Right renal cortex interstitium (tissue), 3 donors: ENCODE results near the gene NDFIP1. TPM values are rescaled to one million over a fixed set of nuclear protein-coding genes. Genes with fewer than 3 reads are reported as not detected.
"Not testable (repeated sequence)": the region's sequence is repeated elsewhere in the genome, so short reads cannot be mapped to it uniquely, and the experiment has no call there.

Experiments
- DNase-seq, 3 donors: peaks; one replicate each; pipeline ENCODE4 v3.0.0-alpha.2; 2013; ENCODE audit warnings: low read depth in 3 of 3, low spot score in 2 of 3
- polyA plus RNA-seq, 3 donors: library from polyadenylated mRNA; unstranded; fragments of 120-200 nt; gene quantifications; one replicate each; pipeline ENCODE4 v1.2.1, GENCODE V29; 2013; ENCODE audit not compliant: insufficient read length in 3 of 3

Gene NDFIP1
- polyA plus RNA-seq, 3 donors, result 135 to 146 (median 142) TPM

- DNase-seq, result no peak
Measured at GRCh38 chr5:142183561-142183960, 75.0 kb downstream of the NDFIP1 start.

GRCh38 chr5:142184988-142185387 is 76.4 kb downstream of the NDFIP1 start:
- DNase-seq, result no peak

DNA sequence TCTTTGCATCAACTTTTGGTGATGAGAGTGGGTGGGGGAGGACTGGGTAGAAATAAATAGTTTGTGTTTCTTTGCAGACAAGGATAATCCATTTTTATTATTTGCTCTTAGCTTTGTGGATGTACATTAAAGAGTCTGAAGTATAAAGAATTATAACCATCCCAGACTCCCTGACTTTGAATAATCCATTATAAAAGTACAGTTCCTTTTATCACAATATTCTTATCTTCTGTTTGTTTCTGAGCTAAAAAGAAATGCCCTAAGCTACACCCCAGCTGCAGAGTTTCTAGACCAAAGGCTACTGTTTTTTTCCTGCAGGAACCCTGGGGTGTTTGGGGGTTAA is 77.9 kb downstream of the NDFIP1 start:
- no peak for DNase-seq

GRCh38 chr5:142186857-142187594 is 78.4 kb downstream of the NDFIP1 start:
- no peak for DNase-seq

GRCh38 chr5:142188691-142189090 is 80.1 kb downstream of the NDFIP1 start:
- DNase-seq, result not testable (repeated sequence)

DNA sequence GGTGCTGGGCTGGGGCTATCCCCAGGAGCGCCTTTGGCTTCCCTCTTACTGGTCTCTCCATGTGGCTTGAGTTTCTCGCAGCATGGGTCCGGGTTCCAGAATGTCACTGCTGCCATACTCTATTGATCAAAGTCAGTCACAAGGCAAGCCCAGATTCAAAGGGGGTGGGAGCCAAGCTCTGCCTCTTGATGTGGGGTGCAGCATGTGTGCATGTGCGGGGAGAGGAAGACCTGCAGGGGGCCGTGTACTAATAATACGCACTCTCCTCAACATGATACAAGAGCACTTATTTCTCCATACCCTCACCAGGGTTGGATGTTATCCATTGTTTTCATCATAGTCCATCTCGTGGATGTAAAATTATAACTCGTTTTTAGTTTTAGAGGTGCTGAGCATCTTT is 81.2 kb downstream of the NDFIP1 start:
- DNase-seq, result no peak

DNA sequence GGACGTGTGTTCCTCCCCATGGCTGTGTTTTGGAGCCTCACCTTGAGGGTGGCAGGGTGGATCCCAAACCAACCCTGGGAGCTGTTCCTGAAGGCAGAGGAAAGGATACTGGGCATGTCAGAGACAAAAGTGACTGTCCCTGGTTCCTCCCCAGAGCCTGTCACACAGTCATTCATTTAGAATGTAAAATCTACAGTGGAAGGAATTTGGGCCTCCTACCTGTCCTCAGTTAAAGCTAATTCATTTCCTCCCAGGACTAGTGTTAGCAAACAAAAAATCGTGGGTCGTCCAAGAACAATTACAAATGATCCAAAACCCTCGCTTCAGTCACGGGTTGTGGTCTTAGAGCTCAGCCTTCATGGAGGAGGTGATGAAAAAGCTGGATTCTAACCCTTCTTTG is 83.2 kb downstream of the NDFIP1 start:
- DNase-seq, result no peak

DNA sequence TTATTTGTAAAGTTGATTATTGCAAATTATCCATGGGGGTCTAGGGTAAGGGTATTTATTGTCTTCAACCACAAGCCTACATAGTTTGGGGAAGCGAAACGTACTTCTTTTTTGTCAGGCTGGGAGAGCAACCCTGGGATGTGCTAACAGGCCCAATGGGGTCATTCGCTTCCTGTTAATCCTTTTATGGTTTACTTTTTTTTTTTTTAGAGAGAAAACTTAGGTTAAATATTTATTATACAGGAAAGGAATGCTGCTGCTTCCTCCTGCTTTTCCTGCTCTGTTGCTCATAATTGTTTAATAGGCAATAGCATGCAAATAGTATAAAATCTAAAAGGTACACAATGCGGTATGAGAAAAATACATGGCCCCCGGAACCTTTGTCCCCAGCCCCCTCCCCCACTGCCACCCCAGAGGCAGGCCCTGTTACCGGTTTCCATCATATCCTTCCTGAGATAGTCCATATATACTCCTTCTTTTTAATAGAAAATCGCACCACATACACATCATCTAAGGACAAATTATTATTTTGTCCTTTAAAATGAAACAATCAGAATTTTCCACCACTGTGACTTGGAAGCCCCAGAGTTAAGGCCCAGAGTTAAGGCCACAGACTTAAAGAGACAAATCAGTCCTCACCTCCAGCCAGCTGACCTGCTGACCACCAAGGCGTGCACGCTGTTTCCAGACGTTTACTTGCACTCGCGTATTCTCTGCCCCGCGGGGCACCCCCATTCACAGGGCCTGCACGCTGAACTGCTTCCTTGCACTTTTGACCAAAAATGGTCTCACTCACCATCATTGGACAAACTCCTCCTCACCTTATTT is 83.9 kb downstream of the NDFIP1 start:
- DNase-seq, result no peak

GRCh38 chr5:142193114-142193428 is 84.5 kb downstream of the NDFIP1 start:
- no peak for DNase-seq

- DNase-seq, result no peak
Measured at GRCh38 chr5:142197098-142197497, 88.5 kb downstream of the NDFIP1 start.

GRCh38 chr5:142197781-142198180 is 89.2 kb downstream of the NDFIP1 start:
- DNase-seq, result no peak

- DNase-seq, result no peak
Measured at GRCh38 chr5:142199388-142199787, 90.8 kb downstream of the NDFIP1 start.

GRCh38 chr5:142200387-142200786 is 91.8 kb downstream of the NDFIP1 start:
- no peak for DNase-seq

DNA sequence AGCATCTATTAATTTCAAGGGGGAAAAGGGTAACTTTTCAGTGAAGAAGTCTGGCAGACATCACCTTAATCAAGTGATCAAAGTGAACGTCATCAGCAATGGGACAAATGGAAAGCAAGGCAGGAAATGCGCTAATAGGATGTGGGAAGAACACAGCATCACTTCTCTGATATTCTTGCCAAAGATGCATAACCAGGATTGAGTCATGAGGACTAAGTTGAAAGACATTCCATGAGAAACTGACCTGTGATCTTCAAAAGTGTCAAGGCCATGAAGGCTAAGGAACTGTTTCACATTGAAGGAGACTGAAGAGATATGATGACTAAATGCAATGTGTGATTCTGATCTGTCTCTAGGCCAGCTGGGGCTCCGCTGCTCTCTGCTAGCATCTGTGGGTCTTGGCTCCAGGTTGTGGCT is 92.9 kb downstream of the NDFIP1 start:
- DNase-seq, result no peak

GRCh38 chr5:142202282-142202681 is 93.7 kb downstream of the NDFIP1 start:
- DNase-seq, result no peak

Other genes starting within 250 kb of the NDFIP1 start
- gene PCDH1, start 230.4 kb upstream of the NDFIP1 start, polyA plus RNA-seq, result 10 to 100 TPM; 26.6 to 27.6 (median 26.6) TPM
- 100 to 1,000 TPM in 2 of 3 donors, 10 to 100 TPM in 1; 97.0 to 116 (median 115) TPM for gene DELE1, start 184.9 kb upstream of the NDFIP1 start, polyA plus RNA-seq
- 10 to 100 TPM; 16.1 to 17.0 (median 16.9) TPM for gene PCDH12, start 150.6 kb upstream of the NDFIP1 start, polyA plus RNA-seq
- gene RNF14, start 139.7 kb upstream of the NDFIP1 start, polyA plus RNA-seq, result 10 to 100 TPM; 64.3 to 69.5 (median 67.9) TPM
- gene GNPDA1, start 95.8 kb upstream of the NDFIP1 start, polyA plus RNA-seq, result 10 to 100 TPM; 61.5 to 68.6 (median 66.7) TPM
- gene SPRY4, start 216.2 kb downstream of the NDFIP1 start, polyA plus RNA-seq, result 10 to 100 TPM; 28.4 to 33.8 (median 31.1) TPM